Skeletal muscle cell (primary cell): ENCODE data around the gene MAMDC2.
"Not testable (repeated sequence)": the region's sequence is repeated elsewhere in the genome, so short reads cannot be mapped to it uniquely, and the experiment has no call there.

Experiments used
- DNase-seq: peaks from one replicate; pipeline ENCODE4 v3.0.0-alpha.2; 2010; ENCODE audit warnings: low read depth
- H3K4me3 ChIP-seq: 2 replicates; pipeline ENCODE4 v1.5.1; 2011; ENCODE audit warnings: low read depth, mild to moderate bottlenecking, control low read depth, low read length, moderate library complexity

The MAMDC2 gene

DNA sequence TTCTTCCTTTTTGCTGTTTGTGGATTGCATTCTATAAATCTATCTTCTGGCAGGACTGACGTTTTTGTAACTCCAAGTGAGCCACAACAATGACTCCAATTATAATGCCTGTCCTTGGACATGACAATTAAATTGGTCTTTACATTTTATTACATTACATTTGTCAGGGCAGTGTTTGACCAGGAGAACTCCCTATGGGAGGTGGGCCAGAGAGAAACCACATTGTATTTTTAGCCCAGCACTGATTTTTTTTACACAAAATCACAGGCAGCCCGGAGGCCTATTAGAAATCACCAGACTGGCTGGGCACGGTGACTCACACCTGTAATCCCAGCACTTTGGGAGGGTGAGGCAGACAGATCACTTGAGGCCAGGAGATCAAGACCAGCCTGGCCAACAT lies 116.0 kb downstream of the MAMDC2 start:
- no peak for DNase-seq
- no peak overlapping the region for H3K4me3 ChIP-seq

GRCh38 chr9:70160686-70161600 lies 117.3 kb downstream of the MAMDC2 start:
- DNase-seq, result no peak
- no peak overlapping the region for H3K4me3 ChIP-seq

DNA sequence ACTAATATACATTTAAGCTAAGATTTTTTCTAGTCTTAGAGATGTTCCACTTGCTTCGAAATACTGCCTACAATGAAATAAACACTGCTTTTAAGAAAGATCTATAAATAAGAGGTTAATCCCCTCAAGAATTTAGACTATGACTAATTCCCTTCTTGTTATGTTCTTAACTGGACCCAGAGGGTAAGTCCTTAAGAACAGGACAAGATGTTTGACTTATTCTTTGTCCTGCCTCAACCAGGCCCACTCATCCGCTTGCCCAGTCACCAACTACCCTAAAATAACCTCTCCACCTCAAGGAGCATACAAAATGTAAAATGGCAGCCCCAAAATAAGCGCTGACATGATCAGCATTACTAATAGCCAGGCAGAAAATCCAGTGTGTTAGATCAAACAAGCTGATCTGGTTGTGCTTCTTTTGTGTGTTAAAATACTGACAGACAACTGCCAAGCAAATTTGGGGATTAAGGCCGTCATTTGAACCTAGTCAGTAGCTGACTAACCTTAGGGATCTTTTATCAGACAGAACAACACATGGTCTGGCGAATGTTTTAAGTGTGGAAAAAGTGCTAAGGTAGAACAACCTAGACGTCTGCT lies 121.5 kb downstream of the MAMDC2 start:
- DNase-seq, result no peak
- no peak overlapping the region for H3K4me3 ChIP-seq

DNA sequence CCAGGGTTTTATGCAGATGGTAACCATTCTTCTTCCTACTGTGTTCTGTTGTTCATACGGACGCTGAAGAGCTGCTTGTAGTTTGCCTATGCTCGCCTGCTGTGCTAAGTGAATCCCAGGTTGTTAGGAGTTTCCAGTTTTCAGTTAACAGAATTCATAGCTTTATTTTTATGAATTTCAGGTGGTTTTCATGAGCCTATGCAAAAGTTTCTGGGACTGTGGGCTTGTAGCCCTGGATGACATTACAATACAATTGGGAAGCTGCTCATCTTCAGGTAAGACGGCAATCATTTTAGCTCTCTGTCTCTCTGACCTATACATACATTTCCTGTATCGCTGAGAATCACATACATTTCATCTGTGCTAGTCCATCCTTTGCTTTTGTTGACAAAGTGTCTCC lies 124.9 kb downstream of the MAMDC2 start:
- DNase-seq, result no peak
- H3K4me3 ChIP-seq, result no peak overlapping the region

DNA sequence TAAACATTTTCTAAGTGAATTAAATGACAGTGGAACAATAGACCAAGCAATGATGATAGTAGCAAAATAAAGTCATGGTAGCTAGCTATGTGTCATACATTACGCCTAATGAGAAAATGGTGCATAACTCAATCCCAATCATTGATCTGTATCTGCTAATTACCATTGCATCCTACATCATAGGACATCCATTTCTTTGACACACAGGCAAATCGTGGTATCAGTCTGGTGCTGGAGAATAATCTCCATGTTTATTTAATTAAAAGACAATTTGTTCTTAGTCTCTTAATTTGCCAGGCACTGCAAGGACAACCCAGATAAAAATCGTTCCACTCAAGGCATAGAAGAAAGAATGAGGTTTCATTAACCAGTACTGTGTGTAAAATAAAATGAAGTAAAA lies 125.6 kb downstream of the MAMDC2 start:
- H3K4me3 ChIP-seq, result no peak overlapping the region
- no peak for DNase-seq

DNA sequence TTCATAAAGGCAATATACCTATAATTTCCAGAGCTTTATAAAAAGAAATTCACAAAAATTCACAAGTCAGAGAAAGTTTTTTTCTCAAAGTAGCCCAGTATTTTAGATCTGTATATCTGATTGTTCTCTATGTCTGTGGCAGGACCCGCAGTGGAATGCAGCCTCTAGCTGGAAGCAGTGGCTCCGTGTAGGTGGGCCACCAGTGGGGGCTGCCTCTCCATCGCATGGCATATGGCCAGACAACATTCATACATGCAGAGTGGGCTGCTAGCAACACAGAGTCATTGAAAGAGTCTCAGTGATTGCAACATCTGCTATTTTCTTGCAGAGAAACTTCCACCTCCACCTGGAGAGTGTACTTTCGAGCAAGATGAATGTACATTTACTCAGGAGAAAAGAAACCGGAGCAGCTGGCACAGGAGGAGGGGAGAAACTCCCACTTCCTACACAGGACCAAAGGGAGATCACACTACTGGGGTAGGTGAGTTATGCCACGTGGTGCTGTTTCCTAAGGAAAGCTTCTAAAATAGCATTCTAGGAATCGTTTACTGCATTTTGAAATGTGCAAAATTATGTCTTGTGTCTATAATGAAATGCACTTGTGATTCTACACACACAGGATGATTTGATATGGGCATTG lies 126.6 kb downstream of the MAMDC2 start:
- no peak for DNase-seq

GRCh38 chr9:70172532-70172931 lies 128.9 kb downstream of the MAMDC2 start:
- DNase-seq, result no peak

More for the DNA sequence above, 126.6 kb downstream of the MAMDC2 start:
- H3K4me3 ChIP-seq, result no peak overlapping the region

GRCh38 chr9:70177121-70177520 lies 133.5 kb downstream of the MAMDC2 start:
- no peak for DNase-seq
- H3K4me3 ChIP-seq, result no peak overlapping the region

More at GRCh38 chr9:70172532-70172931, 128.9 kb downstream of the MAMDC2 start:
- H3K4me3 ChIP-seq, result no peak overlapping the region

DNA sequence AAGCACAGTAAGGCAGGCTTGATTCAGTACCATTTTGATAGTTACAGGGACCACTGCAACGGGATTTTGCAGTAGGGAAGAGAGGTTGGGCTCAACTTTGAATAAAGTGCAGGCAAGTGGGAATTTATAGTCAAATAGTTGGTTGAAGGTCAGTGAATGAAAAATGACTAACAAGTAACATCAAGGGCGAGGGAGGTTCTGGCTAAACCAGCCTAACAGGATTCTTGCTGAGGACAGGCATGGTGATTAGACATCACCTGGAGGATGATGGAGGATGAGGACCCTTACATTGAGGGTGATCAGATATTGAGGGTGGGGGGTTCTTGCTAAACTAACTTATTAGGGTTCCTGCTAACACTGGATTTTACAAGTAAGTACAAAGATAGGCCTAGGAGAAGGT lies 149.1 kb downstream of the MAMDC2 start:
- no peak overlapping the region for H3K4me3 ChIP-seq
- no peak for DNase-seq

DNA sequence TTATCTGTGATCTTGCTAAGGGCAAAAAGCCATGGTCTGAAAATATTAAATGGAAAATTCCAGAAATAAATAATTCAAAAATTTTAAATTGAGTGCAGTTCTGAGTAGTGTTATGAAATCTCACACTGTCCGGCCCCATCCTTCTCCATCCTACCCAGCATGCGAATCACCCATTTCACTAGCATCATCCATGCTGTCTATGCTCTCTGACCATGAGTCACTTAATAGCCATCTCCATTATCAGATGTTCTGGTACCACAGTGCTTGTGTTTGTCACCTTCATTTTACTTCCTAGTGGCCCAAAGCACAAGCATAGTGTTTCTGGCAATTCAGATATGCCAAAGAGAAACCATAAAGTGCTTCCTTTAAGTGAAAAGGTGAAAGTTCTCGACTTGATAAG lies 151.8 kb downstream of the MAMDC2 start:
- H3K4me3 ChIP-seq, result no peak overlapping the region
- no peak for DNase-seq

- H3K4me3 ChIP-seq, result no peak overlapping the region
- no peak for DNase-seq
Measured at GRCh38 chr9:70197216-70198044, 153.8 kb downstream of the MAMDC2 start.

DNA sequence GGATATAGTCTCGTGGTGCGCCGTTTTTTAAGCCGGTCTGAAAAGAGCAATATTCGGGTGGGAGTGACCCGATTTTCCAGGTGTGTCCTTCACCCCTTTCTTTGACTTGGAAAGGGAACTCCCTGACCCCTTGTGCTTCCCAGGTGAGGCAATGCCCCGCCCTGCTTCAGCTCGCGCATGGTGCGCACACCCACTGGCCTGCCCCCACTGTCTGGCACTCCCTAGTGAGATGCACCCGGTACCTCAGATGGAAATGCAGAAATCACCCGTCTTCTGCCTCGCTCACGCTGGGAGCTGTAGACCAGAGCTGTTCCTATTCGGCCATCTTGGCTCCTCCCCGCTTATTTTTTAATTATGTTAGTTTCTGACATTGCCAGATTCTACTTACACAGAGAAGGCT lies 161.1 kb downstream of the MAMDC2 start:
- not testable (repeated sequence) for DNase-seq, H3K4me3 ChIP-seq

DNA sequence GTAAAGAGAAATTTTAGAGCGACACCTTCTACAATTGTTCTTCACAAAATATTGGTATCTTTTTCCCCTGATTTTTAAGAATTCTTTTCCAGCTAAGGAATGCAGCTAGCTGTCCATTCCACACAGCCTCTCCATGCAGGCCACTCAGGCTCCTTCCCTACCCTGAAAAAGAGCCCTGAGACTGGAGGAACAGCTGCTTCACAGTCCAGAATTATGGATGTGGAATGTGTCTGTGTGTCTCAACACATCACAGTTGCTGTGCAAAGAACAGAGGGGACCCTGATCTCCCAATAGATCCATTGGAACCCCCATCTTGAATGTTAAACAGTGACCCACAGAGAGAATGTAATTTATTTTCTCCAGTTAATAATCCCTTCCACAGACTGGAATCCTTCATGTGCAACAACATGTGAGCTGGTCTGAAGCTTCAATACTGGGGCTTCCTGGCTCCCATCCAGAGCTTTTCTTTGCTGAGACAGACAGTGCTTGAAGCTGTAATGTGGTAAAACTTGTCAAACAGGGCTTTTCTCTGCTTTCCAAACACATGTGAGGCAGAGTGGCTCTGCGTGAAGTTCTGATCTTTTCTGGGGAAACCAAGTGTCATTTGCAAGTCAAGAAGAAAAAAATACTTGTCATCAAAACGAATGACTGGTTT lies 161.8 kb downstream of the MAMDC2 start:
- no peak overlapping the region for H3K4me3 ChIP-seq
- DNase-seq, result no peak

DNA sequence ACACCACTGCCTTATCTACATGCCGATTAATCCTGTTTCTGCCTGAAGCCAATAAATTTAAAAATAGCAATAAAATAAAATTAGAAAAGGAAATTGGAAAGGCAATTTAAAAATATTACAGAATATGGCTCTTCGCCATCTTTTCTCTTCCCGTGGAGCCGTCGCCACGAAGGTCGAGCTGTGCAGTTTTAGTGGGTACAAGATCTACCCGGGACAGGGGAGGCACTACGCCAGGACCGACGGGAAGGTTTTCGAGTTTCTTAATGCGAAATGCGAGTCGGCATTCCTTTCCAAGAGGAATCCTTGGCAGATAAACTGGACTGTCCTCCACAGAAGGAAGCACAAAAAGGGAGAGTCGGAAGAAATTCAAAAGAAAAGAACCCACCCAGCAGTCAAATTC lies 173.4 kb downstream of the MAMDC2 start:
- no peak overlapping the region for H3K4me3 ChIP-seq
- no peak for DNase-seq

GRCh38 chr9:70218767-70219166 lies 175.1 kb downstream of the MAMDC2 start:
- H3K4me3 ChIP-seq, result no peak overlapping the region
- no peak for DNase-seq

GRCh38 chr9:70220216-70220615 lies 176.6 kb downstream of the MAMDC2 start:
- no peak overlapping the region for H3K4me3 ChIP-seq
- no peak for DNase-seq

GRCh38 chr9:70222354-70222753 lies 178.7 kb downstream of the MAMDC2 start:
- no peak overlapping the region for H3K4me3 ChIP-seq
- no peak for DNase-seq

DNA sequence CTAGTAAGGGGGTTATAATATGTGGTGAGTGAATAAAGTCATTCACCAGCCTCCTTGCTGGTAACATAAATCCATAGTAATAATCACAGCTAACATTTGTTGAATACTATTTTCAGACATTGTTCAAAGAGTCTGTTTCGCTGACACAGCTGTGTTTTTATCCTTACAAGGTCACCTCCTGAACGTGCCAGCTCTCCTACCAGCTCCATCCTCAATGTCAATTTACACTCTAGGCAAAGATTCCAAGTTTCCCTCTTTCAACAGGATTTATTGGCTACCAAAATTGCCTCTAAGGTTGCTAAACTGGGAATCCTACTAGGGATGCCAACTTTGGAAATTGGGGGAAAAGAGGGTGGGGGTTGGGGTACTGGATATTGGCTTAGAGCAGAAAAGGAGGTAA lies 184.5 kb downstream of the MAMDC2 start:
- H3K4me3 ChIP-seq, result no peak overlapping the region
- DNase-seq, result no peak

GRCh38 chr9:70228611-70229010 lies 185.0 kb downstream of the MAMDC2 start:
- DNase-seq, result no peak

More at GRCh38 chr9:70228611-70229010, 185.0 kb downstream of the MAMDC2 start:
- no peak overlapping the region for H3K4me3 ChIP-seq
